ENCODE data around the gene JADE1. TPM values are rescaled to one million over a fixed set of nuclear protein-coding genes. Genes with fewer than 3 reads are reported as not detected.

JADE1 gene
- polyA plus RNA-seq, 1 donor (not counting 4 experiments of a cell fraction or from before 2014, with no cell fraction given) = 2.8 TPM

DNA sequence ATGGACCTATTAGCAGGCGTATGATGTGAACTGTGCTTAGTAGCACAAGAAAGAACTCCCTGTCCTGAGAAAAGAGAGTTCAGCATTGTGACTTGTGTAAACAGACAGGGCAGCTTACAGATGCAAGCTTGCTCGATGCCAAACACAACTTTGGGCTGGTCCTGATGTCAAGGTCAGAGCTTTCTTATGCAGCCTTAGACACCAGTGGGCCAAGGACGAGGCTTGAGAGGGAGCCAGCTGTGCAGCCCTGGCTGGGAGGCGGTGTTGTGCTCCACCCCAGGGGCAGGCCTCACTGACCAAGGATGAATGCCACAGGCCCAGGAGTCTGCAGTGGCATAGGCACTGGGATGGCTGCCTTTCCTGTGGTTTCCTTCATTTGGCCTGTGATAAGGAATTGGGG, 35.4 kb downstream of the JADE1 start:
- Histone ChIP-seq H3K27me3 (ENCODE audit: control insufficient read depth, extremely low read depth, insufficient read depth, low read length) (no peaks in the 10 kb centered on the region), H2AFZ (ENCODE audit: control insufficient read depth, low read length) (no peak overlapping the region), H3K4me3 (ENCODE audit: control insufficient read depth in 2 of 3, extremely low read depth in 1 of 3, insufficient read depth in 2 of 3, low read depth in 1 of 3, low read length in 3 of 3) (no peak overlapping the region), H3K9me1 (ENCODE audit: control insufficient read depth, extremely low read depth, insufficient read depth, low read length) (no peaks in the 10 kb centered on the region), H3K4me1 (ENCODE audit: control insufficient read depth, extremely low read depth, insufficient read depth, low read length) (no peaks in the 10 kb centered on the region), H3K9ac (ENCODE audit: control insufficient read depth, extremely low read depth, insufficient read depth, low read length) (no peak overlapping the region), H3K9me3 (ENCODE audit: control insufficient read depth, low read depth, low read length) (no peaks in the 10 kb centered on the region), H3K79me2 (ENCODE audit: control insufficient read depth, insufficient read depth, low read length) (no peaks in the 10 kb centered on the region), H3K27ac (ENCODE audit: control insufficient read depth, insufficient read depth, low read length) (no peak overlapping the region), H4K20me1 (ENCODE audit: control insufficient read depth, extremely low read depth, insufficient read depth, low read length) (no peaks in the 10 kb centered on the region), H3K4me2 (ENCODE audit: control insufficient read depth, extremely low read depth, insufficient read depth, low read depth, low read length) (no peak overlapping the region), H3K36me3 (ENCODE audit: control insufficient read depth in 2 of 2, extremely low read depth in 1 of 2, insufficient read depth in 2 of 2, low read length in 2 of 2) (peaks cover 6 to 13% of the 10 kb centered on the region in 2 experiments)
- DNase-seq (ENCODE audit: low read depth, low spot score) (no peak), FAIRE-seq (no peak)
- TF ChIP-seq EZH2 (IDR thresholded peaks at IDR 0.05; ENCODE audit: low read length) = no peak
- TF ChIP-seq, protein P1, sequence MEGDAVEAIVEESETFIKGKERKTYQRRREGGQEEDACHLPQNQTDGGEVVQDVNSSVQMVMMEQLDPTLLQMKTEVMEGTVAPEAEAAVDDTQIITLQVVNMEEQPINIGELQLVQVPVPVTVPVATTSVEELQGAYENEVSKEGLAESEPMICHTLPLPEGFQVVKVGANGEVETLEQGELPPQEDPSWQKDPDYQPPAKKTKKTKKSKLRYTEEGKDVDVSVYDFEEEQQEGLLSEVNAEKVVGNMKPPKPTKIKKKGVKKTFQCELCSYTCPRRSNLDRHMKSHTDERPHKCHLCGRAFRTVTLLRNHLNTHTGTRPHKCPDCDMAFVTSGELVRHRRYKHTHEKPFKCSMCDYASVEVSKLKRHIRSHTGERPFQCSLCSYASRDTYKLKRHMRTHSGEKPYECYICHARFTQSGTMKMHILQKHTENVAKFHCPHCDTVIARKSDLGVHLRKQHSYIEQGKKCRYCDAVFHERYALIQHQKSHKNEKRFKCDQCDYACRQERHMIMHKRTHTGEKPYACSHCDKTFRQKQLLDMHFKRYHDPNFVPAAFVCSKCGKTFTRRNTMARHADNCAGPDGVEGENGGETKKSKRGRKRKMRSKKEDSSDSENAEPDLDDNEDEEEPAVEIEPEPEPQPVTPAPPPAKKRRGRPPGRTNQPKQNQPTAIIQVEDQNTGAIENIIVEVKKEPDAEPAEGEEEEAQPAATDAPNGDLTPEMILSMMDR (optimal IDR thresholded peaks at IDR 0.05 in 1 of 3, IDR thresholded peaks at IDR 0.05 in 1 of 3, conservative IDR thresholded peaks at IDR 0.05 in 1 of 3; ENCODE audit: extremely low read depth in 1 of 3, insufficient read depth in 2 of 3, low read length in 3 of 3) = no peak
- dilution Hi-C loops (cut with MboI; ENCODE audit: extremely low pct_ligation_motif_present, low sequenced_read_pairs) = no loop called here

DNA sequence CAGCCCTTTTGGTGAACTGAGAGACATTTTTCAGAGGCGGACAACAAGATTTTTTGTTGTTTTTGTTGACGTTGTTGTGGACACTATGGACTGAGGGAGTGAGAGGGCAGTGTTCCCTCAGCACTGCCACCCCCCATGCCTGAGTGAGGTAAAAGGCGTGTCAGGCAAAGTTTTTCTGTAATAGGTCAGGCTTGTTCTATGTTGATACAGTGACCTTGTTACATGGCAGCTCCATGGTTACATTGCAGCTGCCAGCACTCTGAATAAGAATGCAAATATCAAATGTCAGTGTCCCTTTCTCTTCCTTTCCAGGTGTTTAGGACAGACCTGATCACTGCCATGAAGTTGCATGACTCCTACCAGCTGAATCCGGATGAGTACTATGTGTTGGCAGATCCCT, 36.6 kb downstream of the JADE1 start:
- Histone ChIP-seq H3K27me3 (ENCODE audit: control insufficient read depth, extremely low read depth, insufficient read depth, low read length) (no peaks in the 10 kb centered on the region), H3K4me3 (ENCODE audit: control insufficient read depth in 2 of 3, extremely low read depth in 1 of 3, insufficient read depth in 2 of 3, low read depth in 1 of 3, low read length in 3 of 3) (no peak overlapping the region), H4K20me1 (ENCODE audit: control insufficient read depth, extremely low read depth, insufficient read depth, low read length) (no peaks in the 10 kb centered on the region), H3K79me2 (ENCODE audit: control insufficient read depth, insufficient read depth, low read length) (no peaks in the 10 kb centered on the region), H3K27ac (ENCODE audit: control insufficient read depth, insufficient read depth, low read length) (no peak overlapping the region), H3K9me3 (ENCODE audit: control insufficient read depth, low read depth, low read length) (no peaks in the 10 kb centered on the region), H3K9me1 (ENCODE audit: control insufficient read depth, extremely low read depth, insufficient read depth, low read length) (no peaks in the 10 kb centered on the region), H3K9ac (ENCODE audit: control insufficient read depth, extremely low read depth, insufficient read depth, low read length) (no peak overlapping the region), H2AFZ (ENCODE audit: control insufficient read depth, low read length) (no peak overlapping the region), H3K4me2 (ENCODE audit: control insufficient read depth, extremely low read depth, insufficient read depth, low read depth, low read length) (no peak overlapping the region), H3K4me1 (ENCODE audit: control insufficient read depth, extremely low read depth, insufficient read depth, low read length) (no peaks in the 10 kb centered on the region), H3K36me3 (ENCODE audit: control insufficient read depth in 2 of 2, extremely low read depth in 1 of 2, insufficient read depth in 2 of 2, low read length in 2 of 2) (peaks cover 6 to 13% of the 10 kb centered on the region in 2 experiments)
- dilution Hi-C loops (cut with MboI; ENCODE audit: extremely low pct_ligation_motif_present, low sequenced_read_pairs) = no loop called here
- DNase-seq (ENCODE audit: low read depth, low spot score) = no peak
- no peak for FAIRE-seq
- TF ChIP-seq EZH2 (IDR thresholded peaks at IDR 0.05; ENCODE audit: low read length) = no peak
- TF ChIP-seq, protein P1 (optimal IDR thresholded peaks at IDR 0.05 in 1 of 3, IDR thresholded peaks at IDR 0.05 in 1 of 3, conservative IDR thresholded peaks at IDR 0.05 in 1 of 3; ENCODE audit: extremely low read depth in 1 of 3, insufficient read depth in 2 of 3, low read length in 3 of 3) = no peak

Data from keratinocyte (primary cell).